GM19238 (cell line): ENCODE measurements around the gene PLIN4.
"Not testable (repeated sequence)": the region's sequence is repeated elsewhere in the genome, so short reads cannot be mapped to it uniquely, and the experiment has no call there.

Experiments
- DNase-seq: peaks from one replicate; pipeline ENCODE4 v3.0.0; 2011; ENCODE audit warnings: low spot score; ENCODE audit not compliant: insufficient read length

Gene PLIN4

GRCh38 chr19:4518345-4519171 is at the start of gene PLIN4:
TSS of gene PLIN4 (minus strand) at chr19:4518486. CDS start at chr19:4518272, 214 bp downstream.
- DNase-seq = no peak

DNA sequence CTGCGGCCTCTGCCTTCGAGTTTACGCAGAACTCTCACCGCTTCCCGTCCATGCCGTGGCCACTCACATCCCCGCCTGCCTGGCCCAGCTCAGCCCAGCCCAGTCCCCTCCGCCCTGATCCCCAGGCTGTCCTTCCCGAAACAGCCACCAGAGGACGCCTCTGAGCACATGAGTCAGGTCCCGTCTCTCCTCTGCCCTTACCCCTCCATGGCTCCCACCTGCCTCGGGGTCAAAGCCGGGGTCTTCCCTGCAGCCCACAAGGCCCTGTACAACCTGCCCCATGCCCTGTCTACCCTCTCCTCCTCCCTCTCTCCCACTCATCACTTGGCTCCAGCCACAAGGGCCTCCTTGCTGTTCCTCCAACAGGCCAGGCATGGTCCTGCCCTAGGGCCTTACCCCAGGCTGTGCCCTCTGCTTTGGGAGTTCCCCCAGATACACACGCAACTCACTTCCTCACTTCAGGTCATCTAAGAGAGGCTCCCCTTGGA is 49.3 kb upstream of the PLIN4 start:
- no peak for DNase-seq

- DNase-seq = no peak
These were observed 48.2 kb upstream of the PLIN4 start for GRCh38 chr19:4566402-4567051.

DNA sequence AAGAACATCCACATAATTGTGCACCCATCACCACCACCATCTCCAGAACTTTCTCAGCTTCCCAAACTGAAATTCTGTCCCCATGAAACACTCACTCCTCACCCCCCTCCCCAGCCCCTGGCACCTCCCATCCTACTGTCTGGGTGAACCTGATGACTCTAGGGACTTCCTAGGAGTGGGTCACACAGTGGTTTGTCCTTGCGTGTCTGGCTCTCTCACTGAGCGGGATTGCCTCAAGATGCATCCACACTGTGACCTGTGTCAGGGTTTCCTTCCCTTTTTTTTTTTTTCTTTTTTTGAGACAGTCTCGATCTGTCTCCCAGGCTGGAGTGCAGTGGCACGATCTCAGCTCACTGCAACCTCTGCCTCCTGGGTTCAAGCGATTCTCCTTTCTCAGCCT is 45.3 kb upstream of the PLIN4 start:
- not testable (repeated sequence) for DNase-seq

DNA sequence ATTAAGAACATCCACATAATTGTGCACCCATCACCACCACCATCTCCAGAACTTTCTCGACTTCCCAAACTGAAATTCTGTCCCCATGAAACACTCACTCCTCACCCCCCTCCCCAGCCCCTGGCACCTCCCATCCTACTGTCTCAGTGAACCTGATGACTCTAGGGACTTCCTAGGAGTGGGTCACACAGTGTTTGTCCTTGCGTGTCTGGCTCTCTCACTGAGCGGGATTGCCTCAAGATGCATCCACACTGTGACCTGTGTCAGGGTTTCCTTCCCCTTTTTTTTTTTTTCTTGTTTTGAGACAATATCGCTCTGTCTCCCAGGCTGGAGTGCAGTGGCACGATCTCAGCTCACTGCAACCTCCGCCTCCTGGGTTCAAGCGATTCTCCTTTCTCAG is 43.8 kb upstream of the PLIN4 start:
- not testable (repeated sequence) for DNase-seq

DNA sequence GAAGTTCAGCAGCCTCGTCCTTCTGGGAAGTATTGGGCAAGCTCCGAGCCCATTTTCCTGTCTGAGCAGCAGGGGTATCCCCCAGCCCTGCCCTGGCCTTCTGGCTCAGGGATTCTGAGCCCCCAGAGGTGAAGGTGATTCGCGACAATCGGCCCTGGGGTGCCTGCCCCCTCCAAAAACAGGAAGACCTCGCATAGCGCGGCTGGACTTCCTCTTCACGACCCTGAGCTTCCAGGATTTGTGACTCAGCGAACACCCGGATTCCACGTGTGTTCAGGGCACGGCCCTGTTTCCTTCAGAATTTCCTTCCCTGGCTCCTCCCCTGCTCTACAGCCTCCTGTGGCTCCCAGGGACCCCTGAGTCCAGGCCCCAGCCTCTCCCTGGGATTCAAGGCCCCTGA is 41.3 kb upstream of the PLIN4 start, which contains the start of gene SEMA6B:
SEMA6B (minus strand) TSS at position 116 of the 400 bp plus-strand sequence. CDS start 1,227 bp downstream, outside the sequence.
- DNase-seq = no peak

DNA sequence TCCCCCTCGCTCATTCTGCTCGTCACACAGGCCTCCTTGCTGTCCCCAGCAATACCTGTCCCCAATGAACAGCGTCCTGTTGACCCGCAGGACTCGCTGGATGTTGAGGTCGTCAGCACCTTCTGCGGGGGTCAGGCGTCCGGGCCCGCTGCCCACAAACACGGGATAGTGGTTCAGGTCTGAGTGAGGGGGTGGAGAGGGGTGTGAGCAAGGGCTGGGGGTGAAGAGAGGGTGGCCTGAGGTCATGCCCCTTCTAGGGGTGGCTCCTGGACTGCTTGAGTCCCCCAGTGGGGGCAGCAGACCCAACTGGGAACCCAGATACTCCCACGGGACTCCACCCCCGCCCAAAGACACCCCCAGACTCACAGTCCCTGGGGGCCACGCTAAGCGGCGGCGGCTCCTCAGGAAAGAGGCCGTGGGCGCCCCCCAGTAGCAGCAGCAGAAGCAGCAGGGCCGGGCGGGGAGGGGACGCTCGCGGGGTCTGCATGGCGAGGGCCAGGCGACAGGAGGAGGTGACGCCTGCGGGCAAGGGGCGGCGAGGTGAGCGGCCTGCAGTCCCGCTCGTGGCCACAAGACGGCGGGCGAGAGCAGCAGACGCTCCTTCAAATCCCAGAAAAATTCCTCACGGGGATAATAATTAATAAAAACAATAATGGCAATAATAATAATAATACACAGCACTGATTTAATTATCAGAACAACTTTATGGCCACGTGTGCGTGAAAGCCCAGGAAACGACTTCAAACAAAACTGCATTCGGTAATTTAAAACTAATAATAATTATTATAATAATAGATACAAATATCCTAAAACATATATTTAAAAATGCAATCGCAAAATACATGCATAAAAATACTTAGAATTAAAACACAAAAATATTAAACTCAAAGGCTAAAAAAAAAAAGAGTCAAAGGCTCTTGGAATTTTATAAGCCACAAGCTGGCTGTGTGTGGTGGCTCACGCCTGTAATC is 40.0 kb upstream of the PLIN4 start:
- peak; percentile 52 for DNase-seq

DNA sequence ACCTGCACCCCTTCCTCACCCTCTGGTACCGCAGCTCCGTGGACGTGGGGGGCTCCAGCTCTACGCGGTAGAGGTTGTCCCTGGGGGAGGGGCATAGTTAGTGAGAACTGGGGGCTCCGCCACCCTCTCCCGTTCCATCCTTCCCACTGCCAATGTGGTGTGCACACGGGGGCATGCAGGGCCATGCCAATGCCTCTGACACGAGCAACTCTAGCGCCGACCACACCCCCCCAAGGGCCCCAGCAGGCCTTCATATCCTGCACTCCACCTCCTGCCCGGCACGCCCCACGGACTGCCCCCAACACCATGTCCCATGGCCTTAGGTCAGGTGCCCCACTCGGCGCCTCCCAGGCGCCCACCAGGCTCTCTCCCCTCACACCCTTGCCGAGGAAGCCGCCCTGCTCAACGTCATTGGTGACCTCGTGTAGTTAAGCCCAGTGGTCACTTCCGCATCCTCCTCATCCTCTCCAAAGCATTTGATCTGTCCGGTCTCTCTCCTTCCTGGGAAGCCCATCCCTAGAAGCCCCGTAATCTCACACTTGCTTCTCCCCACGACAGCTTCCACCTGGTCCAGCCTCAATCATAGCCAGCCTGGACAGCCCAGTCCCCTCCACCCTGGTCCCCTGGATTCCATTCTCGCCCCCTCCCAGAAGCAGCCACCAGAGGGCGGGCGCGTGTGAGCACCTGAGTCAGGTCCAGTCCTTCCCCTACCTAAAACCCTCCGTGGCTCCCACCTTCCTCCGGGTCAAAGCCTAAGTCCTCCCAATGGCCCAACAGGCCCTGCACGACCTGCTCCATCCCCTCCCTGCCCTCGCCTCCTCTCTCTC is 39.1 kb upstream of the PLIN4 start:
- DNase-seq = no peak

GRCh38 chr19:4556597-4557127 is 38.4 kb upstream of the PLIN4 start:
- DNase-seq = no peak

DNA sequence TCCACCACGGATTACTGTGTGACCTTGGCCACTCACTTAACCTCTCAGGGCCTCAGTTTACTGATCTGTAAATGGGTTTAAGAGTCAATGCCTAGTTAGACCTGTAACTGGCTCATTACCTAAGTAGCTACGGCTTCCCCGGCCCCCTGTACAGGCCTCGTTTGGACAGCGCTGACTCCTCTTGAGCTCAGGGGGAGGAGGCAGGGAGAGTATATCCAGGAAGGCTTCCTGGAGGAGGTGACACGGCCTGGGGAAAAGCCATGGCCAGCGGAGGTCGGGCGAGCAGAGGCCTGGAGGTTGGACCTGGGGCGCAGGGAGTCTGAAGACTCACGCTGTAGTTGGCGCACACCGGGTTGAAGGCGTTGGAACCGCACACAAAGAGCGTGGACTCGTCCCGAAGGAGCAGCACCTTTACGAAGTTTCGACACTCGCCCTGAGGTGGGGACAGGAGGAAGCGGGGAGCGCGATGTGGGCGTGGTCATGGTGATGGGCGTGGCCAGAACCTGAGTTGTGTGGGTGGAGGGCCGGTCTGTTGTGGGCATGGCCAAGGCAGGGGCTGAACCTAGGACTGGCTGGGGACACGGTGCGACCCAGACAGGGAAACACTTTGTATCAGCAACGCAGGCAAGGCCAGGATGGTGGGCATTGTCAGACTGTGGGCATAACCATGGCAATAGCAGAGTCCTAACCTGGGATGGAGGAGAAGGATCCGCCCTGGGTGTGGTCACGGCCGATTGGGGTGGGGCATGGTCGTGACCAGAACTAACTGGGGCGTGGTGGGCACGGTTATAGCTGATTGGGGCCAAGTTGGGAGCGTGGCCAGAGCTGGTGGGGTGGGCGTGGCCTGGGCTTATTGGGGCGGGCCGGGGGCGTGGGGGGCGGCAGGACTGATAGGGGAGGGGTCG is 37.6 kb upstream of the PLIN4 start:
- DNase-seq = no peak

- DNase-seq = no peak
These were observed 36.4 kb upstream of the PLIN4 start for GRCh38 chr19:4554717-4555116.

GRCh38 chr19:4553775-4554174 is 35.5 kb upstream of the PLIN4 start:
- no peak for DNase-seq

- DNase-seq = no peak
These were observed 34.9 kb upstream of the PLIN4 start for GRCh38 chr19:4553092-4553695.

DNA sequence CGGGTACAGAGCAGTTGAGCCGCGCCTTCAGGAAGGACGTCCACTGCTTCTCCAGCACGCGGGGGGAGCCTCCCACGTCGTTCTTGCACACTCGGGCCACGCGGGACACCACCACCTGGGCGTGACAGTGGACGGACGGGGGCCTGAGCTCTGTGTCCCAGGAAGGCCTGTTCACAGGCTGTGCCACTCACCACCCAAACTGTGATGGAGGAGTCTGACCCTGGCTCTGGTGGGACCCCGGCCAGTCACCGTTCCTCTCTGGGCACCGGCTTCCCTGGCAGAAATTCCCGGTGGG is 34.2 kb upstream of the PLIN4 start:
- no peak for DNase-seq

GRCh38 chr19:4550479-4551050 is 32.3 kb upstream of the PLIN4 start:
- no peak for DNase-seq

DNA sequence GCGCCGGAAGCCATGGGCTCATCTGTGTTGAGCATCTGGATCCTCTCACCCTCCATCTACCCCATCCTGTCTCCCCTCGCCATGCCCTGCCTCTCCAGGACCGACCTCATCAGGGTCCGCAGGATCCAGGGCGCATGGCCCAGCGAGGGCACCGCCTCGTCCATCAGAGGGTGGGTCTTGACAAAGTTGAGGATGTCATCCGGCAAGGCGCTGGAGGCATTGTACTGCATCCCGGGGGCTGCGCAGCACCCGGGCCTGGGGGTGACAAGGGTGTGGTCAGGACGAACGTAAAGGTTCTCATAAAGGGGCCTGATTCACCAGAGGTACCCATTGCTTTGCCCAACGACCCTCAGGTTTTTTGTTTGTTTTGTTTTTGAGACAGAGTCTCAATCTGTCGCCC is 31.7 kb upstream of the PLIN4 start:
- no peak for DNase-seq

GRCh38 chr19:4548238-4548584 is 29.9 kb upstream of the PLIN4 start:
- DNase-seq = no peak

DNA sequence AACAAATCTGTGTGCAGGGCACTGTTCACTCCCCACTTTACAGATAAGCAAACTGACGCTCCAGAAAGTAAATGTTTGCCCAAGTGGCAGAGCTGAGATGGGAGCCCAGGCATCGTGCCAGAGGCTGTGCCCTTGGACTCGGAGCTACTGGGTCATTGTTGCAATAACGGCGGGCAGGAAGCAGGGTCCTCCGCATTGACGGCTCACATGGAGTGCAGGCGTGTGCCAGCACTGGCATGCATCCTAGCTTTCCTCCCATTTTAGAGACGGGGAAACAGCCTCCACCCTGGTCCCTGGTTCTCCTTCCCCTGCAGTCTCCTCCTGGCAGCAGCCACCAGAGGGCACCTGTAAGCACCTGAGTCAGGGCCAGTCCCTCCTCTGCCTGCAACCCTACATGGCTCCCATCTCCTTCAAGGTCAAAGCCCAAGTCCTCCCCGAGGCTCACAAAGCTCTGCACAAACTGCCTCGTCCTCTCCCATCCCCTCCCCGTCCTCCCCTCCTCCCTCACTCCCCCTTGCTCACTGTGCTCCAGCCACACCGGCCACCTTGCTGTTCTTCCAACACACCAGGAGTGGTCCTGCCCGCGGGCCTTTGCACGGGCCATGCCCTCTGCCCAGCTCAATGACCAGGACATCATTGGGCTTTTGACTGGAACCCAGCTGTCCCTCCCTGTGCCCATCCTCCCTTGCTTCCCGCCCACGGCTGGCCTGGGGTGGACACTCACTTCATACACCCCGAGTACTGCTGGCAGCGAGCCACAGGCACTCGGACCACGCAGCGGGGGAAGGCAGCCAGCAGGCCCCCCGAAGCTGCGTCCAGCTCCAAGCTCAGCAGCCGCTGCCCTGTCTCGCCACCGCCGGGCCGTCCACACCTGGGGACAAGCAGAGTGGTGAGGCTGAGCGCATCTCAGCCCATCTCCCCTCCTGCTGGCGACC is 29.3 kb upstream of the PLIN4 start:
- no peak for DNase-seq
